Type B pancreatic cell (in vitro differentiated cells): ENCODE data around the gene PRTG. TPM values are rescaled to one million over a fixed set of nuclear protein-coding genes. Genes with fewer than 3 reads are reported as not detected.

Experiments
- DNase-seq: peaks from one replicate; pipeline ENCODE4 v3.0.0; 2021; ENCODE audit warnings: mixed read lengths; ENCODE audit not compliant: unreplicated experiment; ENCODE audit errors: extremely low spot score
- H3K27ac Mint-ChIP-seq: 2 replicates; pipeline ENCODE4 v1.8.0; 2021; ENCODE audit warnings: mild to moderate bottlenecking, mixed read lengths
- H3K27me3 Mint-ChIP-seq: 2 replicates; pipeline ENCODE4 v1.8.0; 2021; ENCODE audit warnings: mixed read lengths
- H3K36me3 Mint-ChIP-seq: 2 replicates; pipeline ENCODE4 v1.8.0; 2021; ENCODE audit warnings: mixed read lengths
- H3K4me1 Mint-ChIP-seq: one replicate; pipeline ENCODE4 v1.8.0; 2021; ENCODE audit warnings: mixed read lengths; ENCODE audit not compliant: unreplicated experiment
- H3K4me3 Mint-ChIP-seq: 2 replicates; pipeline ENCODE4 v1.8.0; 2021; ENCODE audit warnings: mild to moderate bottlenecking, mixed read lengths
- H3K9me3 Mint-ChIP-seq: 2 replicates; pipeline ENCODE4 v1.8.0; 2021; ENCODE audit warnings: mixed read lengths
- total RNA-seq: library from RNA; stranded (reverse); gene quantifications from 2 replicates; pipeline ENCODE4 v1.2.1, GENCODE V29; 2021; ENCODE audit warnings: low replicate concordance
- TF ChIP-seq, protein P1 (sequence below): fragments of 200-600 bp; sonication (generic); conservative IDR thresholded peaks from 2 replicates; pipeline ENCODE4 v1.5.0; 2021; ENCODE audit warnings: antibody characterized with exemption, mild to moderate bottlenecking

PRTG gene
- total RNA-seq, 1 donor from 2014 or later: 51.7 TPM

DNA sequence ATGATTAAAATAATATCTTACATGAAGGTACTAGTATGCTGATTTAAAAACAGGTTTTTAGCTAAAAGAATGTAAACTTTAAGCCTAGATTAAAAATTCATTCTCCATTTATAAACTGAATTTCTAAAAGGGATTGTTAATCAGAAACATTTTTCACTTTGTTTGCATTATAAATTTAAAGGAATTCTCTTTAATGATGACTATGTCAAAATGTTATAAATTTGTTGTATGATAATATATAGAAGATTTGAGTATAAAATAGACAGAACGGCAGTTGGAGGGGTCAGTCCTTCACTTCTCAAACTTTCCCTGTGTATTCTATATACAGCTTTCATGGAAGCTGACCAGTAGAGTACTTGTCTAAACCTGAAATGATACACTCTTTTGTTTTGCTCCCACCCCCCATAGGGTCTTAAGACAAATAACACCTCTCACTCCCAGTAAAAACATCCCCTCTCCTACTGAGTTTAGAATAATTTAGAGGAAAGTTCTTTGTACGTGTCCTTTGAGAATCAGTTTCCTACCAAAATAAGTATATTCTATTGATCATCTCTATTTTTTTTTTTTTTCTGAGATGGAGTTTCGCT, 90.0 kb downstream of the PRTG start:
- H3K4me3 Mint-ChIP-seq: no peak overlapping the region
- H3K4me1 Mint-ChIP-seq: peaks cover 45% of the 10 kb centered on the region
- peaks cover 10% of the 10 kb centered on the region for H3K36me3 Mint-ChIP-seq
- no peaks in the 10 kb centered on the region for H3K27me3 Mint-ChIP-seq
- no peak for DNase-seq
- H3K9me3 Mint-ChIP-seq: no peaks in the 10 kb centered on the region
- peak overlapping the region; percentile 58 for H3K27ac Mint-ChIP-seq
- TF ChIP-seq, protein P1, sequence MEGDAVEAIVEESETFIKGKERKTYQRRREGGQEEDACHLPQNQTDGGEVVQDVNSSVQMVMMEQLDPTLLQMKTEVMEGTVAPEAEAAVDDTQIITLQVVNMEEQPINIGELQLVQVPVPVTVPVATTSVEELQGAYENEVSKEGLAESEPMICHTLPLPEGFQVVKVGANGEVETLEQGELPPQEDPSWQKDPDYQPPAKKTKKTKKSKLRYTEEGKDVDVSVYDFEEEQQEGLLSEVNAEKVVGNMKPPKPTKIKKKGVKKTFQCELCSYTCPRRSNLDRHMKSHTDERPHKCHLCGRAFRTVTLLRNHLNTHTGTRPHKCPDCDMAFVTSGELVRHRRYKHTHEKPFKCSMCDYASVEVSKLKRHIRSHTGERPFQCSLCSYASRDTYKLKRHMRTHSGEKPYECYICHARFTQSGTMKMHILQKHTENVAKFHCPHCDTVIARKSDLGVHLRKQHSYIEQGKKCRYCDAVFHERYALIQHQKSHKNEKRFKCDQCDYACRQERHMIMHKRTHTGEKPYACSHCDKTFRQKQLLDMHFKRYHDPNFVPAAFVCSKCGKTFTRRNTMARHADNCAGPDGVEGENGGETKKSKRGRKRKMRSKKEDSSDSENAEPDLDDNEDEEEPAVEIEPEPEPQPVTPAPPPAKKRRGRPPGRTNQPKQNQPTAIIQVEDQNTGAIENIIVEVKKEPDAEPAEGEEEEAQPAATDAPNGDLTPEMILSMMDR: no peak

DNA sequence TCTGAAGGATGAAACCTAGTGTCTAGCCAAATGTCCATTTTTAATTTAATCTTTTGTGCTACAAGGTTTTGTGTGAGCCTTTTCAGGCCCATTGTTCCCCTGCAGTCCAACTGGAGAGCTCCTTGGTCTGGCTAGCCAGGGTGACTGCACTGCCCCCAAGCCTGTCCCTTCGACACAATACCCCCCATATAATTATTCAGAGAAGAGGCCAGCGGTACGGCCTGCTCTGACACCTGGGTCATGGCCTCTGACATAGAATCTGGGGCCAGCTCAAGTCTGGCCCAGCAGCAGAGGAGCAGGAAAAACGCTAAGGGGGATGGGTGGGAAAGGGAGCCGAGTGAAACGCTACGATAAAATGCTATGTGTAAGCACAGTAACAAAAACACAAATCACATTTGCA, 90.6 kb downstream of the PRTG start:
- Mint-ChIP-seq H3K27ac (peak overlapping the region; percentile 58), H3K36me3 (peaks cover 10% of the 10 kb centered on the region), H3K4me3 (peak overlapping the region; percentile 52), H3K27me3 (no peaks in the 10 kb centered on the region), H3K9me3 (no peaks in the 10 kb centered on the region), H3K4me1 (peaks cover 45% of the 10 kb centered on the region)
- TF ChIP-seq, protein P1: no peak
- no peak for DNase-seq

DNA sequence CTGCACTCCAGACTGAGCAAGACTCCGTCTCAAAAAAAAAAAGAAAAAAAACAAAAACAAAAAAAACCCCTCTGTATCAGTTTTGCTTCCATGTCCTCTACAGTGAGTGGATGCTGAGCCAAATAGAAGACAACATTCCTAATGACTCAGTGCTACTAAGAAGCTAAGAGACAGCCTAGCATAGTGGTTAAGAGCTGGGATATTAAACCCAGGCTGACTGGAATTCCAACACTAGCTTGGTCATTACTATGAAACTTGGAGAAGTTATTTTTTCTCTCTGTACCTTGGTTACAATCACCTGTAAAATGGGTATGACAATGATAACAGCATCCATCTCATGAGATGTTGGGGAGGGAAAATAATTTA, 93.9 kb downstream of the PRTG start:
- no peak overlapping the region for H3K27ac Mint-ChIP-seq
- no peaks in the 10 kb centered on the region for H3K27me3 Mint-ChIP-seq
- H3K36me3 Mint-ChIP-seq: peaks cover 16% of the 10 kb centered on the region
- peaks cover 38% of the 10 kb centered on the region for H3K4me1 Mint-ChIP-seq
- no peaks in the 10 kb centered on the region for H3K9me3 Mint-ChIP-seq
- TF ChIP-seq, protein P1: no peak
- DNase-seq: no peak
- no peak overlapping the region for H3K4me3 Mint-ChIP-seq

DNA sequence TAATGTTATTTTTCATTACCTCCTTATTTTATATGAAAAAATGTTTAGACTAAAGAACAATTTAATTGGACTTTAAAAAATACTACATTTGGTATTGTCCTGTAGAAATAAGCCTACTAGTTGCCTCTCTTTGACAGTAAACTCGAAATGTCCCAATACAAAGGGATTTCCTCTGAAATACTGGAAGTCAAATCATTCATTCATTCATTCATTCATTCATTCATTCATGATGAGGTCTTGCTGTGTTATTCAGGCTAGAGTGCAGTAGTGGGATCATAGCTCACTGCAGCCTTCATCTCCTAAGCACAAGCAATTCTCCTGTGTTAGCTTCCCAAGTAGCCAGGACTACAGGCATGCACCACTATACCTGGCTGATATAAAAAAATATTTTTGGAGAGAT, 104.2 kb downstream of the PRTG start:
- no peak for DNase-seq
- no peaks in the 10 kb centered on the region for H3K27me3 Mint-ChIP-seq
- TF ChIP-seq, protein P1: no peak
- no peak overlapping the region for H3K4me3 Mint-ChIP-seq
- H3K27ac Mint-ChIP-seq: no peak overlapping the region
- H3K4me1 Mint-ChIP-seq: no peaks in the 10 kb centered on the region
- H3K36me3 Mint-ChIP-seq: peaks cover 17% of the 10 kb centered on the region
- no peaks in the 10 kb centered on the region for H3K9me3 Mint-ChIP-seq

DNA sequence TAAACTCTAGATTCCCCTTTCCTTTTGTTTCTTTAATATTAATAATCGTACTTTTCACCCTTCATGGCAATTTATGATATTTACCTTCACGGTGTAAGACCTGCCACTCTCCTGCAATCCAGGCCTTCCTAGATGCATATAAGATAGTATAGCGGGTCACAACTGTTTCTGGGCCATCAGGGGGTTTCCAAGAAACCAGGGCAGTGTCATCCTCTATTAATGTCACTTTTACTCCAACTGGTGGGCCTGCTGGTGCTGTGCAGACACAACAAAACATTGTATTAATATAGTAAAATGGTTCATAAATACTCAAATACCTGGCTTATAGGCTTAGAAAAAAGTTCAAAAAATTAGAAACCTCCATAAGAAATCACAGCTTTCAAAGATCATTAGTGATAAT, 105.9 kb downstream of the PRTG start:
- DNase-seq: no peak
- Mint-ChIP-seq H3K9me3 (no peaks in the 10 kb centered on the region), H3K4me3 (no peak overlapping the region), H3K27ac (no peak overlapping the region), H3K36me3 (peaks cover 20% of the 10 kb centered on the region), H3K27me3 (no peaks in the 10 kb centered on the region), H3K4me1 (no peaks in the 10 kb centered on the region)
- TF ChIP-seq, protein P1: no peak

DNA sequence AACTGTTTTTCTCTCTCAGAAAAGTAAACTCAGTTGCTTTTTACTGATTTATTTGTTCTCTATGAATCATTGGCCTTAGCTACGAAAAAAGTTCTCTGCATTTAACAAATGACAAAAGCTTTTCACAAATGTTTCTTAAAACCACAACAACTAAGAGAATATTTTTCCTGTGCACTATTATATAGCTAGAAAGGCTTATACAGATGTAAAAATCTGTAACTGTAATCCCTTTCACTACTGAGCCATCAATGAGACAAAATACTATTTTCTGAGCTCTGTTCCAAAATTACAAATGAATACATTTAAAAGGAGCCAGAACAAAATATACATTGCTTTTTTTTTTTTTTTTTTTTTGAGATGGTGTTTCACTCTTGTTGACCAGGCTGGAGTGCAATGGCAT, 109.2 kb downstream of the PRTG start:
- Mint-ChIP-seq H3K36me3 (peaks cover 8% of the 10 kb centered on the region), H3K4me1 (no peaks in the 10 kb centered on the region), H3K4me3 (no peak overlapping the region), H3K27ac (no peak overlapping the region), H3K27me3 (no peaks in the 10 kb centered on the region), H3K9me3 (no peaks in the 10 kb centered on the region)
- TF ChIP-seq, protein P1: no peak
- DNase-seq: no peak
